NCI-H510A treated with DMSO at 0.1 percent for 48 hours (cell line): ENCODE data around the gene TMEM52.
A peak's percentile ranks its signal among the peaks of the same experiment; 100 is the strongest.

ENCODE experiments used
- DNase-seq: peaks from one replicate; lab custom pipeline; 2025; lab: John Stamatoyannopoulos, UW

The TMEM52 gene

DNA sequence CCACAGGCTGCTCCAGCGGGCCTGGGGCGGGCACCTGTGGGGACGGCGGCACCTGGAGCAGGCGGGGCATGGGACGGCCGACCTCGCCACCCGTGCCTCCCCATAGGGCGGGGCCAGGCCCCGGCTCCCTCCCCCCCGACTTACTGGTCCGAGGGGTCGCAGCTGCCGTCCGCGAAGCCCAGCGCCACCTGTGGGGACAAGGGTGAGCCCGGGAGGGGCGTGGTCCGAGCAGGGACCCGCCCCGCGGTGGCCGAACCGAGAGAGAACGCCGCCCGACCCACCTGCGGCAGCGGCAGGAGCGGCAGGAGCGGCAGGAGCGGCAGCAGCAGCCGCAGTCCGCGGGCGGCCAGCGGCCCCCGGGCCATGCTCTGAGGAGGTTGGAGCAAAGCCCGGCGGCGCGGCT is at the start of gene TMEM52:
TSS of gene TMEM52 (minus strand) at position 379 of the 403 bp plus-strand sequence. CDS start at position 365, 14 bp downstream.
- DNase-seq = no peak

- DNase-seq = no peak
Measured at GRCh38 chr1:1967879-1968278, 48.8 kb upstream of the TMEM52 start.

DNA sequence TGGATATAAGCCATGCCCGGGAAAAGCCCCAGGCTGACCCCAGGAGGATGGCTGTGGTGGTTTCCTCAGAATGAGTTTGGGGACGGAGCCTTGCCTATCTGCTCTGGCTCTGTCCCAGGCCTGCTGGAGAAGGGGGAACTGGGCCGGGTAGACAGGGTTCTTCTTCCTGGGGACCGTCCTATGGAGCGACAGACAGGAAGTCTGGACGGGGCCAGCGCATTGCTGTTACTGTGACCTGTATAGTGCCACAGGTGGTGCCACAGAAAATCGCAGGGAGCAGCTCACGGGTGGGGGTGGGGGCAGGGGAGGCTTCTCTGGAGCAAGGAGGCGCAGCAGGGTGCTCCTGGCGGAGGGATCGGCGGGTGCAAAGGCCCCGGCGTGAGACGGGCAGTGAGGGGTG is 48.1 kb upstream of the TMEM52 start:
- no peak for DNase-seq

DNA sequence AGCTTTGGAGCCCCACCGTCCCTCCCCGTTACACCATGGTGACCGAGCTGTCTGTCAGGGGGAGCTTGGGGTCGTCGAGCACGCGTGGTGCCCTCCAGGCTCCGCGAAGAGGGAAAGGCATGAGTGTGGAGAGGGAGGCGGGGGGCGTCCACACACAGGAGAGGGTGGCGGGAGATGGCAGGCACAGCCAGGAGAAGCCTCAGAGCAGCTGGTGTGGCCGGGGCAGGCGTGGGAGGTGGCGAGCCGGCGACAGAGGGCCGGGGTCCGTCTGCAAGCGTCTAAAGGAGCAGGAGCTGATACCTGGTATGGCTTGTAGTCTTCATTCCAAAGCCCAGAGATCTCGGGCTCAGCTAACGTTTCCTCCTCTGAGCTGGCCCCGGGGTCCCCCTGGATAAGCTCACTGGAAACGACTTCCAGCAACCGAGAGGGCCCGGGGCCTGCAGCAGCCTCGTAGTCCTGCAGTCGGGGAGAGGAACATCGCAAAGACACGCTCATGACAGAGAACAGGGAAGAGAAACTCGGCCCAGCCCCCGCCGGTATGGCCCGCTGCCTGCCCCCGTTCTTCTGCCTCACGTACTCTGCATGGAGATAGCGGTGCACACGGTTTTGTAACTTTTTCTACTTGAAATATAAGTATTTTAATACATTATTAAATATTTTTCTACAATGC is 47.1 kb upstream of the TMEM52 start:
- DNase-seq = no peak

- DNase-seq = no peak
Measured at GRCh38 chr1:1965546-1965945, 46.5 kb upstream of the TMEM52 start.

GRCh38 chr1:1964811-1965210 is 45.7 kb upstream of the TMEM52 start:
- no peak for DNase-seq

DNA sequence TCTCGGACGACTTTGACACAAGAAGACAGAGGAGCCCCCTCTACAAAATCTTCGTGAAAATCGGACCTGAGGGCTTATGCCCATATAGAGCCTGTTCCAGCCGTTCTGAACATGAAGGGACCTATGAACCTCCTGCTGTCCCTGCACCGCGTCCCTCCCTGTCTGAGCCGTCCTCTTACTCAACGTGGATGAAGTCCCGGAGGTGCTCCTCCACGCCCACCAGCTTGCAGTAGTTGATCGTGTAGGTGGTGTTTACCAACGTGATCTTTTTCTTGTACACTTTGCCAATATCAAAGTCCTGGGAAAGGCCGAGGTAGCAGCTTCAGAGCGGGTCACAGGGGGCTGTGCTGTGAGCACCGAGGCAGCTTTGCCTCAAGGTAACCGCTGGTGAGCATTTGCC is 44.5 kb upstream of the TMEM52 start:
- DNase-seq = no peak

DNA sequence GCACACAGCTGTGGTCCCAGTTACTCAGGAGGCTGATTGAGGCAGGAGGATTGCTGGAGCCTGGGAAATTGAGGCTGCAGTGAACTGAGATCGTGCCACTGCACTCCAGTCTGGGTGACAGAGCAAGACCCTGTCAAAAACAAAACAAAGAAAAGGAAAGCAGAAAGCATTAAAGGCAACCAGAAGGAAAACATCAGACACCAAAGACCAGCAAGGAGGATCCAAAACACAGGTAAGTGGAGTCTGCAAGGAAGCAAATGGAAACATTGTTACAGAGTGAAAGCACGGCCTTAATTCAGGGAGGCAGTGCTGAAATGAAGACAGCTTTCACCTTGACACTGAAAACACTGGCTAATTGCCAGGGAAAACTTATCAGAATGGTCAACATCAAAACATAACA is 43.7 kb upstream of the TMEM52 start:
- no peak for DNase-seq

GRCh38 chr1:1960480-1961196 is 41.6 kb upstream of the TMEM52 start:
- no peak for DNase-seq

GRCh38 chr1:1959840-1960479 is 40.9 kb upstream of the TMEM52 start:
- peak; percentile 72 for DNase-seq

DNA sequence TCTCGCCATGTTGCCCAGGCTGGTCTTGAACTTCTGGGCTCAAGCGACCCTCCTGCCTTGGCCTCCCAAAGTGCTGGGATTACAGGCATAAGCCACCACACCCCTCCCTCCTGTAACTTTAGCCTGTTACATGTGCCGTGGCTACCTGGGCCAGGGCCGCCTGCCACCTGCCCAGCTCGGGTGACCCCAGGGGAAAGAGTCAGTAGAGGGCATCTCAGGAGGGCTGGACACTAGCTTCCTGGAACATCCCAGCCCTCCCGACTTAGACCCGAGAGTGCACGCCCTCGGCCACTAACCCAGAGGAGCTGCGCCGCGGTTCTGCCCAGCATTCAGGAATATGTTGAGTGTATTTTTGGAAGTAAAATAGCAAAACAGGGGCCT is 40.4 kb upstream of the TMEM52 start:
- no peak for DNase-seq

DNA sequence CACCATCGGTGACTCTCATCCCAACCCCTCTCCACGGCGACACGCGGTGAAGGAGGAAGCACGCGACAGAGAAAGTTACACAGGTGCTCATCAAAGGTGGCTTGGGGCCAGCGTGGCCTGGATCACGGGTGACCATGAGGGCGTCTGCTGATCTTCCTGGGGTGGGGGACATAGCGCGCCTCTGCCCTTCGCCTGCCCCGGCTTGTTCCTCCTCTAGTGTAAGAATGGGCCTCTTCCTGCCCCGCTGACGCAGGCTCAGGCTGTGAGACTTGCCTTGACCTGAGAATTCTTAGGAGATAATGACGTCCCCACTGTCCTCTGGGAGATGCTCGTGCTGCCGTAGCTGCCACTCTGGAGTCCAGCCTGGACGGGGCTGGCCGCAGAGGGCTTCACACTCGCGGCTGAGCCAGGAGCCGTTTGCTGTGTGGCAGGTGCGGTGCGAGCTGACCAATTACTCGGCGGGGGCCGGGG is 39.0 kb upstream of the TMEM52 start:
- DNase-seq = no peak

GRCh38 chr1:1957533-1957961 is 38.5 kb upstream of the TMEM52 start:
- DNase-seq = no peak

DNA sequence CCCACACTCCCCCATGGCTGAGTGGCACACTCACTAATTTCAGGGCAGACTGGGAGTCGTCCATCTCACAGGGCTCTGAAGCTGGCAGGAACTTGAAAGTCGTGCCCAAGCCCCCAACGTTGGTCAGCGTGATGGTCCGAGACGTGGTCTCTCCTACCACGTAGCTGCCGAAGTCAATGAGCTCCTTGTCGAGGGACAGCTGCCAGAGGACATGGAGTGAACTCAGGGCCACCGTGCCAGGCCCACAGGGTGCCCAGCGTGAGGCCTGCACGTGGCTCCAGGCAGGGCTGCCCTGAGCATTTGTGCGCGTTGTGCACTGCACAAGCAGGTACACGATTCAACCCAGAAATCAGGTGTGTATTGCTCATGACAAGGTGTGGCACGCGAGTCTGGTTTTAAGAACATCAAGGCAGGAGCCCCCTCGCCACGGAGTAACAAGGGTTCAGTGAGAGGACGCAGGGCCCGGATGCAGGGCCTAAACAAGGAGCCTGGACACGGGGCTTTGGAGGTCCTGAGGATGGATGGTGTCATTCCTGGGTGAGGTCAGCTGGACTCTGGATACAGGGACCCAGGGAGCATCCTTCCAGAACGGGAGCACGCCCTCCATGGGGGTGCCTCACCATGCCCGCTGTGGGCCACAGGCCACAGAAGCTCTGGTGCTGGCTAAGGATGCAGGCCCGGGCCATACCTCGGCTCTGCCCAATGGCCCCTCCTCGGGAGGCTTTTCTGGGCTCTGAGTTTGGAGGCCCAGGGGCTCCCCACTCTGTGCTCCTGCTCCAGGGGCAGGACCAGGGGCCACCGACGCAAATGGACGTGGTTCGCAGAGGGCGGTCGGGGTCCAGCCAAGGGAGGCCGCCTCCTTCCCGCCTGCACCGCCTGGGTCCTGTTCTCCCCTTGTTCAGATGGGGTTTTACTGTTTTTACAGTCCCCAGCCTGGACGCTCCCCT is 37.8 kb upstream of the TMEM52 start:
- no peak for DNase-seq

GRCh38 chr1:1956101-1956500 is 37.0 kb upstream of the TMEM52 start:
- no peak for DNase-seq

DNA sequence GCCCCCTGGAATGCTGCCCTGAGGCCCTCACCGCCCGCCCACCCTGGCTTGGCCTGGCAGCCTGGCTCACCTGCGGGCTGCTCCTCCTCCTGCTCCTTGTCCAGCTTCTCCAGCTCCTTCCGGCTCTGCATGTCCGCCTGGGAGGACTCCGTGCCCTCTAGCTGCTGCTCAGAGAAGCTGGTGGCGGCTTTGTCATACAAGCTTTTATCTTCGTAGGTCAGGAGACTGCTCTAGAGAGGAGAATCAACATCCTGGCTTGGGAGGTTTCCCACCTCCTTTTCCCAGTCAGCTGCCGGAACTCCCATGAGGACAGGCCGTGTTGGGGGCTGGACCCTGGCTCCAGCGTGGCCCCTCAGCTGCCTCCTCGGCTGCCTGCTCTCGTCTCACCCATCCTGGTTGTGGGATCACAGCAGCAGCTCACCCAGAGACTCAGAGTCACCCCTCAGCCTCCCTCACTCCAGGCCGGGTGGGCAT is 36.6 kb upstream of the TMEM52 start:
- DNase-seq = no peak

DNA sequence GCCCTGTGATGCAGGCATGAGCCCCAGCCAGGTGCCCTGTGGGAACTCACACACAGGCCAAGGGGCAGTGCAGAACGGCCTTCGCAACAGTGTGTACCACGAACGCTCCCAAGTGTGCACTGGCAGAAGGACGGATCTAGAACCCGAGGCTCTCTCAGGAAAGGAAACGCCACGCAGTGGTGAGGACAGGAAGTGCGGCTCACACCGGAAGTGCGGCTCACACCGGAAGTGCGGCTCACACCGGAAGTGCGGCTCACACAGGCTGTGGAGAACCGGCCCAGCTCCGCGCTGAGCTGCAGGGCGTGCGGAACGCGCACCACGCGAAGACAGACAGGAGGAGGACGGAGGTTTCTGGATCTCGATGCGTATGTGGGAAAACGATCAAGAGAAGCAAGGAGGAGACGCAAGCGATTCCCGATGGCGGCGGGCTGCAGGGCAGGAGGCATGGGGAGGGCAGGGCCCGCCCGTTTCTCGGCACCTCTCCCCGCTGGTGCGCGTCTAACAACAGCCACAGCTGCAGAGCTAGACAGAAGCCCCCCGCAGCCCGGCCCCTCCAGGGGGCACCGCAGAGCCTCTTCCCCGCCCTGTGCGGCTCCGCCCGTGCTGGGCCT is 35.9 kb upstream of the TMEM52 start:
- no peak for DNase-seq

DNA sequence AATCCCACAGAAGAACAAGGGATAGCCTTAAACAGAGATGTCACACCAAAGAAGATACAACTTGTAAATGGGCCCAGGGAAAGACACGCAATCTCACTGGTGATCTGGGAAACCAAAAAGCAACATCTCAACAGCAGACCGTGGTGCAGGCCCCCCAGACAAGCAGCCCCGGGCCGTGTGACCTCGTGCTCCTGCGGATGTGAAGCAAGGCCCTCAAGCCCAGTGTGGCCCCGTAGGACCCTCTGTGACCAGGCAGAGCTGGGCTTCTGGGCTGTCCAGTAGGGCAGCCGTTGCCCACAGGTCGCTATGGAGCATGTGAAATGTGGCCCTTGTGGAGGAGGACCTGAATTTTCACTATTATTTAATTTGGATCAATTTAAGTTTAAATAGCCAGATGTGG is 34.9 kb upstream of the TMEM52 start:
- no peak for DNase-seq

- DNase-seq = no peak
Measured at GRCh38 chr1:1950940-1951339, 31.9 kb upstream of the TMEM52 start.

GRCh38 chr1:1948783-1949182 is 29.7 kb upstream of the TMEM52 start:
- DNase-seq = no peak

GRCh38 chr1:1947493-1947892 is 28.4 kb upstream of the TMEM52 start:
- DNase-seq = peak; percentile 71
